GM23248 (cell line): Measurements from ENCODE around the gene SLC7A10. TPM values are rescaled to one million over a fixed set of nuclear protein-coding genes. Genes with fewer than 3 reads are reported as not detected.

Experiments used
- DNase-seq: peaks from one replicate; pipeline ENCODE4 v3.0.0-alpha.2; 2015
- H2AFZ ChIP-seq: fragments of 200-600 bp; sonication (generic); 2 replicates; pipeline ENCODE4 v1.6.1; 2016; ENCODE audit warnings: antibody characterized with exemption
- H3F3A ChIP-seq: fragments of 200-600 bp; sonication (generic); 2 replicates; pipeline ENCODE4 v1.6.1; 2016; ENCODE audit warnings: mild to moderate bottlenecking, antibody characterized with exemption, mixed run types; ENCODE audit not compliant: insufficient read depth
- H3K27ac ChIP-seq: fragments of 200-600 bp; sonication (generic); 2 replicates; pipeline ENCODE4 v1.5.1; 2016; ENCODE audit warnings: mild to moderate bottlenecking
- H3K27me3 ChIP-seq: fragments of 200-600 bp; sonication (generic); replicated peaks from 2 replicates; pipeline ENCODE4 v1.6.1; 2016; ENCODE audit warnings: mild to moderate bottlenecking; ENCODE audit not compliant: insufficient read depth
- H3K36me3 ChIP-seq: fragments of 200-600 bp; sonication (generic); 2 replicates; pipeline ENCODE4 v1.6.1; 2016; ENCODE audit warnings: low read depth, mild to moderate bottlenecking
- H3K4me1 ChIP-seq: fragments of 200-600 bp; sonication (generic); 2 replicates; pipeline ENCODE4 v1.6.1; 2016; ENCODE audit warnings: mild to moderate bottlenecking; ENCODE audit not compliant: insufficient read depth
- H3K4me2 ChIP-seq: fragments of 200-600 bp; sonication (generic); one replicate; pipeline ENCODE4 v1.6.1; 2016; ENCODE audit warnings: mild to moderate bottlenecking; ENCODE audit not compliant: unreplicated experiment
- H3K4me3 ChIP-seq: fragments of 200-600 bp; sonication (generic); 2 replicates; pipeline ENCODE4 v1.5.1; 2016; ENCODE audit warnings: mild to moderate bottlenecking
- H3K79me2 ChIP-seq: fragments of 200-600 bp; sonication (generic); 2 replicates; pipeline ENCODE4 v1.6.1; 2016; ENCODE audit warnings: mild to moderate bottlenecking; ENCODE audit not compliant: insufficient read depth
- H3K9ac ChIP-seq: fragments of 200-600 bp; sonication (generic); 2 replicates; pipeline ENCODE4 v1.6.1; 2016; ENCODE audit warnings: mild to moderate bottlenecking
- H3K9me2 ChIP-seq: fragments of 200-600 bp; sonication (generic); 2 replicates; pipeline ENCODE4 v1.6.1; 2016; ENCODE audit warnings: mixed run types, mild to moderate bottlenecking, moderate library complexity; ENCODE audit not compliant: insufficient read depth
- H3K9me3 ChIP-seq: fragments of 200-600 bp; sonication (generic); one replicate; pipeline ENCODE4 v1.6.1; 2017; ENCODE audit warnings: low read depth
- H4K20me1 ChIP-seq: fragments of 200-600 bp; sonication (generic); 2 replicates; pipeline ENCODE4 v1.6.0; 2016; ENCODE audit not compliant: insufficient read depth
- EZH2 ChIP-seq: fragments of 200-600 bp; sonication (generic); IDR thresholded peaks from 2 replicates; pipeline ENCODE4 v1.6.1; 2018; ENCODE audit warnings: antibody characterized with exemption, mild to moderate bottlenecking; ENCODE audit not compliant: insufficient read depth, poor library complexity, severe bottlenecking
- EZH2phosphoT487 ChIP-seq: fragments of 200-600 bp; sonication (generic); IDR thresholded peaks from 2 replicates; pipeline ENCODE4 v1.6.1; 2018; ENCODE audit warnings: antibody characterized with exemption, moderate library complexity, mild to moderate bottlenecking, low read depth; ENCODE audit not compliant: insufficient read depth
- WGBS, 2 experiments: methylation state at CpG; one replicate each; pipeline ENCODE4 v1.1.6; 2015 to 2017; ENCODE audit warnings: low lambda C conversion rate in 2 of 2, low coverage in 1 of 2; ENCODE audit errors: missing lambda C conversion rate in 2 of 2; 5-methylcytosine and 5-hydroxymethylcytosine counted together
- in situ Hi-C: fragments of 300-500 bp; cut with MboI; formaldehyde crosslinking; loops from 2 replicates; pipeline ENCODE4 v1.15.0; 2020
- polyA plus RNA-seq: library from polyadenylated mRNA; unstranded; fragments of >200 nt; fragmentation: Nextera tagmentation; extraction: Ambion mirVana; gene quantifications from 2 replicates; pipeline ENCODE4 v1.2.1, GENCODE V29; 2016
- total RNA-seq: library from RNA; depleted of rRNA; stranded (reverse); fragments of >200 nt; shearing (Covaris generic); gene quantifications from 2 replicates; pipeline ENCODE4 v1.2.3, GENCODE V29; 2014; rRNA removed

SLC7A10 gene
- total and polyA plus RNA-seq, 2 experiments from 2014 or later: not detected

GRCh38 chr19:33159893-33160292 is 65.8 kb downstream of the SLC7A10 start:
- TF ChIP-seq EZH2phosphoT487 (no peak), EZH2 (no peak)
- H4K20me1 ChIP-seq: no peaks in the 10 kb centered on the region
- no peak overlapping the region for H3K27ac ChIP-seq
- in situ Hi-C loops: no loop called here
- no peak overlapping the region for H2AFZ ChIP-seq
- no peaks in the 10 kb centered on the region for H3K27me3 ChIP-seq
- H3K79me2 ChIP-seq: no peaks in the 10 kb centered on the region
- H3K36me3 ChIP-seq: no peaks in the 10 kb centered on the region
- H3K9me3 ChIP-seq: no peaks in the 10 kb centered on the region
- no peaks in the 10 kb centered on the region for H3K9me2 ChIP-seq
- H3F3A ChIP-seq: no peaks in the 10 kb centered on the region
- no peak for DNase-seq
- H3K4me2 ChIP-seq: no peak overlapping the region
- H3K4me1 ChIP-seq: no peaks in the 10 kb centered on the region
- H3K9ac ChIP-seq: no peak overlapping the region
- H3K4me3 ChIP-seq: no peak overlapping the region
- 93 to 94% methylated on average over 8 of the region's 8 CpGs for WGBS, 2 experiments

- 95 to 97% methylated on average over 4 of the region's 4 CpGs for WGBS, 2 experiments
- no peaks in the 10 kb centered on the region for H4K20me1 ChIP-seq
- no peaks in the 10 kb centered on the region for H3K79me2 ChIP-seq
- no peak overlapping the region for H3K27ac ChIP-seq
- H3K9me2 ChIP-seq: no peaks in the 10 kb centered on the region
- no peak overlapping the region for H2AFZ ChIP-seq
- in situ Hi-C loops: no loop called here
- H3K4me2 ChIP-seq: no peak overlapping the region
- H3K4me1 ChIP-seq: no peaks in the 10 kb centered on the region
- no peak for TF ChIP-seq EZH2phosphoT487
- TF ChIP-seq EZH2: no peak
- H3F3A ChIP-seq: no peaks in the 10 kb centered on the region
- no peaks in the 10 kb centered on the region for H3K36me3 ChIP-seq
- DNase-seq: no peak
- H3K27me3 ChIP-seq: no peaks in the 10 kb centered on the region
- H3K4me3 ChIP-seq: no peak overlapping the region
- no peak overlapping the region for H3K9ac ChIP-seq
- no peaks in the 10 kb centered on the region for H3K9me3 ChIP-seq
Observed at GRCh38 chr19:33159149-33159548, 66.5 kb downstream of the SLC7A10 start.

Other genes with a start within 250 kb of the SLC7A10 start
- 1.3 and 4.8 TPM in 2 replicates for gene RHPN2, start 161.0 kb downstream of the SLC7A10 start, total RNA-seq
- 1.5 and 1.9 TPM in 2 replicates for gene RHPN2, start 161.0 kb downstream of the SLC7A10 start, polyA plus RNA-seq
- gene GPATCH1, start 144.7 kb downstream of the SLC7A10 start, total RNA-seq: 3.8 and 5.1 TPM in 2 replicates
- gene GPATCH1, start 144.7 kb downstream of the SLC7A10 start, polyA plus RNA-seq: 6.3 and 6.5 TPM in 2 replicates
- gene WDR88, start 93.7 kb downstream of the SLC7A10 start, total RNA-seq: not detected in 2 replicates
- gene WDR88, start 93.7 kb downstream of the SLC7A10 start, polyA plus RNA-seq: 0.10 TPM in 2 replicates
- 58.3 and 59.9 TPM in 2 replicates for gene LRP3, start 31.5 kb downstream of the SLC7A10 start, total RNA-seq
- gene LRP3, start 31.5 kb downstream of the SLC7A10 start, polyA plus RNA-seq: 2.9 TPM in 2 replicates
- 0.22 and 0.63 TPM in 2 replicates for gene CEBPA, start 76.7 kb upstream of the SLC7A10 start, total RNA-seq
- gene CEBPA, start 76.7 kb upstream of the SLC7A10 start, polyA plus RNA-seq: not detected in 2 replicates
- gene CEBPG, start 147.9 kb upstream of the SLC7A10 start, total RNA-seq: 33.4 and 36.2 TPM in 2 replicates
- gene CEBPG, start 147.9 kb upstream of the SLC7A10 start, polyA plus RNA-seq: 27.4 and 27.6 TPM in 2 replicates